ENCODE measurements around the gene OBP2A.
"Not testable (repeated sequence)": the region's sequence is repeated elsewhere in the genome, so short reads cannot be mapped to it uniquely, and the experiment has no call there.

OBP2A gene

GRCh38 chr9:135535631-135536030 is 10.3 kb upstream of the OBP2A start:
- not testable (repeated sequence) for H3K27me3 ChIP-seq (ENCODE audit: control insufficient read depth, insufficient read depth, low read length); H3K9ac ChIP-seq (ENCODE audit: low read depth, low read length); H3K9me3 ChIP-seq (ENCODE audit: control insufficient read depth, insufficient read depth, low read length); H3K4me1 ChIP-seq (ENCODE audit: control insufficient read depth, insufficient read depth, low read length); H3K36me3 ChIP-seq (ENCODE audit: control insufficient read depth, insufficient read depth, low read length); H3K4me3 ChIP-seq (ENCODE audit: low read depth, low read length)

GRCh38 chr9:135536216-135536615 is 9.7 kb upstream of the OBP2A start:
- no peaks in the 10 kb centered on the region for H3K4me1 ChIP-seq (ENCODE audit: control insufficient read depth, insufficient read depth, low read length)
- no peaks in the 10 kb centered on the region for H3K27me3 ChIP-seq (ENCODE audit: control insufficient read depth, insufficient read depth, low read length)
- no peaks in the 10 kb centered on the region for H3K9me3 ChIP-seq (ENCODE audit: control insufficient read depth, insufficient read depth, low read length)
- H3K36me3 ChIP-seq (ENCODE audit: control insufficient read depth, insufficient read depth, low read length) = no peaks in the 10 kb centered on the region
- H3K4me3 ChIP-seq (ENCODE audit: low read depth, low read length) = no peak overlapping the region
- H3K9ac ChIP-seq (ENCODE audit: low read depth, low read length) = no peak overlapping the region

GRCh38 chr9:135543262-135543894 is 2.5 kb upstream of the OBP2A start:
- not testable (repeated sequence) for H3K4me3 ChIP-seq (ENCODE audit: low read depth, low read length)

GRCh38 chr9:135544981-135545635 is 818 bp upstream of the OBP2A start:
- Histone ChIP-seq H3K9ac (ENCODE audit: low read depth, low read length) (no peak overlapping the region), H3K36me3 (ENCODE audit: control insufficient read depth, insufficient read depth, low read length) (no peaks in the 10 kb centered on the region), H3K27me3 (ENCODE audit: control insufficient read depth, insufficient read depth, low read length) (no peaks in the 10 kb centered on the region), H3K4me1 (ENCODE audit: control insufficient read depth, insufficient read depth, low read length) (no peaks in the 10 kb centered on the region), H3K9me3 (ENCODE audit: control insufficient read depth, insufficient read depth, low read length) (no peaks in the 10 kb centered on the region), H3K4me3 (ENCODE audit: low read depth, low read length) (no peak overlapping the region)

More at GRCh38 chr9:135543262-135543894, 2.5 kb upstream of the OBP2A start:
- not testable (repeated sequence) for H3K9me3 ChIP-seq (ENCODE audit: control insufficient read depth, insufficient read depth, low read length); H3K27me3 ChIP-seq (ENCODE audit: control insufficient read depth, insufficient read depth, low read length); H3K4me1 ChIP-seq (ENCODE audit: control insufficient read depth, insufficient read depth, low read length); H3K36me3 ChIP-seq (ENCODE audit: control insufficient read depth, insufficient read depth, low read length); H3K9ac ChIP-seq (ENCODE audit: low read depth, low read length)

GRCh38 chr9:135546792-135547617 is 1.1 kb downstream of the OBP2A start:
- H3K4me3 ChIP-seq (ENCODE audit: low read depth, low read length); H3K36me3 ChIP-seq (ENCODE audit: control insufficient read depth, insufficient read depth, low read length); H3K27me3 ChIP-seq (ENCODE audit: control insufficient read depth, insufficient read depth, low read length); H3K9me3 ChIP-seq (ENCODE audit: control insufficient read depth, insufficient read depth, low read length); H3K4me1 ChIP-seq (ENCODE audit: control insufficient read depth, insufficient read depth, low read length); H3K9ac ChIP-seq (ENCODE audit: low read depth, low read length): not testable (repeated sequence)

GRCh38 chr9:135547756-135548736 is 2.1 kb downstream of the OBP2A start:
- Histone ChIP-seq H3K9ac (ENCODE audit: low read depth, low read length) (no peak overlapping the region), H3K4me1 (ENCODE audit: control insufficient read depth, insufficient read depth, low read length) (no peaks in the 10 kb centered on the region), H3K27me3 (ENCODE audit: control insufficient read depth, insufficient read depth, low read length) (no peaks in the 10 kb centered on the region), H3K4me3 (ENCODE audit: low read depth, low read length) (no peak overlapping the region), H3K9me3 (ENCODE audit: control insufficient read depth, insufficient read depth, low read length) (no peaks in the 10 kb centered on the region), H3K36me3 (ENCODE audit: control insufficient read depth, insufficient read depth, low read length) (no peaks in the 10 kb centered on the region)

- H3K36me3 ChIP-seq (ENCODE audit: control insufficient read depth, insufficient read depth, low read length); H3K4me3 ChIP-seq (ENCODE audit: low read depth, low read length); H3K4me1 ChIP-seq (ENCODE audit: control insufficient read depth, insufficient read depth, low read length); H3K9ac ChIP-seq (ENCODE audit: low read depth, low read length); H3K27me3 ChIP-seq (ENCODE audit: control insufficient read depth, insufficient read depth, low read length); H3K9me3 ChIP-seq (ENCODE audit: control insufficient read depth, insufficient read depth, low read length): not testable (repeated sequence)
Observed at GRCh38 chr9:135549478-135550343, 3.8 kb downstream of the OBP2A start.

- Histone ChIP-seq H3K4me3 (ENCODE audit: low read depth, low read length) (no peak overlapping the region), H3K4me1 (ENCODE audit: control insufficient read depth, insufficient read depth, low read length) (no peaks in the 10 kb centered on the region), H3K36me3 (ENCODE audit: control insufficient read depth, insufficient read depth, low read length) (no peaks in the 10 kb centered on the region), H3K9ac (ENCODE audit: low read depth, low read length) (no peak overlapping the region), H3K9me3 (ENCODE audit: control insufficient read depth, insufficient read depth, low read length) (no peaks in the 10 kb centered on the region), H3K27me3 (ENCODE audit: control insufficient read depth, insufficient read depth, low read length) (no peaks in the 10 kb centered on the region)
Observed at GRCh38 chr9:135550344-135550918, 4.5 kb downstream of the OBP2A start.

- no peak overlapping the region for H3K9ac ChIP-seq (ENCODE audit: low read depth, low read length)
- H3K9me3 ChIP-seq (ENCODE audit: control insufficient read depth, insufficient read depth, low read length) = no peaks in the 10 kb centered on the region
- no peak overlapping the region for H3K4me3 ChIP-seq (ENCODE audit: low read depth, low read length)
- no peaks in the 10 kb centered on the region for H3K36me3 ChIP-seq (ENCODE audit: control insufficient read depth, insufficient read depth, low read length)
- H3K4me1 ChIP-seq (ENCODE audit: control insufficient read depth, insufficient read depth, low read length) = no peaks in the 10 kb centered on the region
- H3K27me3 ChIP-seq (ENCODE audit: control insufficient read depth, insufficient read depth, low read length) = no peaks in the 10 kb centered on the region
Observed at GRCh38 chr9:135551031-135551430, 5.1 kb downstream of the OBP2A start.

GRCh38 chr9:135551456-135551855 is 5.5 kb downstream of the OBP2A start:
- Histone ChIP-seq H3K27me3 (ENCODE audit: control insufficient read depth, insufficient read depth, low read length) (no peaks in the 10 kb centered on the region), H3K9ac (ENCODE audit: low read depth, low read length) (no peak overlapping the region), H3K36me3 (ENCODE audit: control insufficient read depth, insufficient read depth, low read length) (no peaks in the 10 kb centered on the region), H3K9me3 (ENCODE audit: control insufficient read depth, insufficient read depth, low read length) (no peaks in the 10 kb centered on the region), H3K4me3 (ENCODE audit: low read depth, low read length) (no peak overlapping the region), H3K4me1 (ENCODE audit: control insufficient read depth, insufficient read depth, low read length) (no peaks in the 10 kb centered on the region)

Measured in iPS-15b (cell line).